Measurements from ENCODE around the gene SLC6A12.

SLC6A12 gene

GRCh38 chr12:177336-177979 is 36.5 kb downstream of the SLC6A12 start:
- FAIRE-seq = no peak

DNA sequence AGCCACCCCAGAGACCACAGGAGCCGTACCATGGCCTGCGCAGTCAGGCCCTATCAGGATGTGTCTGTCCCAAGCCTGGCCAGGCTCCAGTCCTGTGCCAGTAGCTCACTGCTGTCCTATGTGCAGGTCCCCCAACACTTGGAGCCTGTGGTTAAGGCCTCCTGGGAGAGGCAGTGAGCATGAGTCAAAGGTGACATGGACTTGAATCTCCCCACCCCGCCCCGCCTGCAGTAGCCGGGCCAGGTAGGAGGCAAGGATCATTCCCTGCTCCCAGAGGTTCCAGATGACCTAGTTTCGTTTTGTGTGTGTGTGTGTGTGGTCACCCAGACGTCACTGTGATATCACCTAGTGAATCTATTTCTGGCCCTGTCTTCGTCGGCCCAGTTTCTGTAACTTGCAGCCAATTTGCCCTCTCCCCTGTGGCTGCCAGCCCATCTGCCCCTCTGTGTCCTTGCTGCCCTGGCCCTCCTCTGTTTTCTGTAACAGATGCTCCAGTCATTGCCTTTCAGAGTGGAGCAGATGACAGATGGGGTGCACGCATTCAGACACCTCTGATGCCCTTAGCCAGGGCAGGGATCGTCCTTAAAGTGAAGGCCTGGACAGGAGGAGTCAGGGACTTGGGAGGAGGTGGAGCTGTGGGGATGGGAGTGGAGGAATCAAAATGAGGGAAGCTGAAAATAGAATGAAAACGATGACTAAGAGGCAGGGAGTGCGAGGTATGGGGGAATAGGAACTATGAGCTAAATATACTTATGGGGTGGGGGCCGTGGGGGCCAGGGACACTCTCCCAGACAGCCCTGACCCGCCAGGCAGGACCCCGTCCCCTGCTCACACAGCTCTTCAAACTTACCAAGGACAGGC is 37.4 kb downstream of the SLC6A12 start:
- peak; percentile 90 for DNase-seq (ENCODE audit: insufficient read length, low spot score)
- FAIRE-seq = no peak
- peak; percentile 35; the same call in 1 of the 2 replicates for TF ChIP-seq POLR2A (IDR thresholded peaks at IDR 0.05; ENCODE audit: low read depth, low read length)

More at GRCh38 chr12:177336-177979, 36.5 kb downstream of the SLC6A12 start:
- TF ChIP-seq POLR2A (IDR thresholded peaks at IDR 0.05; ENCODE audit: low read depth, low read length) = no peak
- DNase-seq (ENCODE audit: insufficient read length, low spot score) = no peak

GRCh38 chr12:175759-176158 is 38.2 kb downstream of the SLC6A12 start:
- no peak for TF ChIP-seq POLR2A (IDR thresholded peaks at IDR 0.05; ENCODE audit: low read depth, low read length)
- FAIRE-seq (no peak), DNase-seq (ENCODE audit: insufficient read length, low spot score) (no peak)

GRCh38 chr12:175250-175649 is 38.7 kb downstream of the SLC6A12 start:
- FAIRE-seq (no peak), DNase-seq (ENCODE audit: insufficient read length, low spot score) (no peak)
- no peak for TF ChIP-seq POLR2A (IDR thresholded peaks at IDR 0.05; ENCODE audit: low read depth, low read length)

DNA sequence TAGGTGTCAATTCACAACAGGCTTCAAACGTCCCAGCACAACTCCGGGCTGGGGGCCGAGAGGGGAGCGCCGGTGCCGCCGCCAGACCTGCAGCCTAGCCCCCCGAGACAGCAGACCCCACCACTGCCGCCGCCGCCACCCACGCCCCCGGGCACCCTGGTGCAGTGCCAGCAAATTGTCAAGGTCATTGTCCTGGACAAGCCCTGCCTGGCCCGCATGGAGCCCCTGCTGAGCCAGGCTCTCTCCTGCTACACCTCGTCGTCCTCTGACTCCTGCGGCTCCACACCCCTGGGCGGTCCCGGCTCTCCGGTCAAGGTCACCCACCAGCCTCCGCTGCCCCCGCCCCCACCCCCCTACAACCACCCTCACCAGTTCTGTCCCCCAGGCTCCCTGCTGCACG is 39.4 kb downstream of the SLC6A12 start:
- no peak for TF ChIP-seq POLR2A (IDR thresholded peaks at IDR 0.05; ENCODE audit: low read depth, low read length)
- no peak for DNase-seq (ENCODE audit: insufficient read length, low spot score)
- no peak for FAIRE-seq

GRCh38 chr12:174124-174523 is 39.8 kb downstream of the SLC6A12 start:
- no peak for FAIRE-seq
- TF ChIP-seq POLR2A (IDR thresholded peaks at IDR 0.05; ENCODE audit: low read depth, low read length) = no peak

GRCh38 chr12:172732-173161 is 41.2 kb downstream of the SLC6A12 start:
- DNase-seq (ENCODE audit: insufficient read length, low spot score) (no peak), FAIRE-seq (no peak)
- no peak for TF ChIP-seq POLR2A (IDR thresholded peaks at IDR 0.05; ENCODE audit: low read depth, low read length)

More at GRCh38 chr12:174124-174523, 39.8 kb downstream of the SLC6A12 start:
- no peak for DNase-seq (ENCODE audit: insufficient read length, low spot score)

DNA sequence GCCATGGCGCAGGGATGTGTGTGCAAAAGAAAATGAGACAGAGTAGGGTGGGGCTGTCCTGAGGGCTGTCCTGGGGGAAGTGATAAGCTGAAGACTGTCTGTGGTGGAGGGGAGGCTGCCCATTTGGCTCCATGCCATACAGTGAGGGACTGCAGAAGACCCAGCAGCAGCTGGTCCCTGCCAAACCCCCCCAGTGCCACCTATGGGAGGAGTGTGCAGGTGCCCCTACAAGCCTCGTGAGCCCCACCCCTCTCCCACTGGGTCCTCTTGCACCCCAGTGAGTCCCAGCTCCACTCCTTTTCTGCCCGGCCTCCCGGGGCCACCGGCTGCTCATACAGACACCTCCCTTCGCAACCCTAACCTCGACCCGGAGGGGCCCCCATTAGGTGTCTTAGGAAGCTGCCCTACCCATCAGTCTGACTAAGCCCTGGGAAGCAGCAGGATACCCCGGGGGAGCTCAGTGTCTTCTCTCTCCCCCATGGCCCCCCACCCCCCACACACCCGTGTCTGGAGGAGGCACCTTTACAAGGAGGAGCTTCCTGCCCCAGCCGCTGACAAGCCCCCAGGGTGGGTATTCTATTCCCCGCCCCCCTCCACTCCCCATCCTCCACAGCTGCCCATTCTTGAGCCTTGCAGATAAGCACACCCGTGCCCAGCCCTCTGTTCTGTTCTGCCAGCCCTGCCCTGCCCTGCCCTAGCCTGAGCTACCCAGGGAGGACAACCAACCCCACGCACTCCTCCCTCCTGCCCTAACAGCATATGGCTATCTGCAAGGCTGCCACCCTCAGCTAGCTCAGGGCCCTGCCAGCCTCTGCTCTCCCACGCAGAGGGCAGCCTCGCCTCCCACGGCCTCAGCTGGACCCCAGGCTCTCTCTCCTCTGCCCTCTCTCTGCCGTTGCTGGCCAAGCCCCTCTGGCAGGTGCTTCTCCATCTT is 41.9 kb downstream of the SLC6A12 start:
- no peak for FAIRE-seq
- no peak for DNase-seq (ENCODE audit: insufficient read length, low spot score)
- TF ChIP-seq POLR2A (IDR thresholded peaks at IDR 0.05; ENCODE audit: low read depth, low read length) = no peak

DNA sequence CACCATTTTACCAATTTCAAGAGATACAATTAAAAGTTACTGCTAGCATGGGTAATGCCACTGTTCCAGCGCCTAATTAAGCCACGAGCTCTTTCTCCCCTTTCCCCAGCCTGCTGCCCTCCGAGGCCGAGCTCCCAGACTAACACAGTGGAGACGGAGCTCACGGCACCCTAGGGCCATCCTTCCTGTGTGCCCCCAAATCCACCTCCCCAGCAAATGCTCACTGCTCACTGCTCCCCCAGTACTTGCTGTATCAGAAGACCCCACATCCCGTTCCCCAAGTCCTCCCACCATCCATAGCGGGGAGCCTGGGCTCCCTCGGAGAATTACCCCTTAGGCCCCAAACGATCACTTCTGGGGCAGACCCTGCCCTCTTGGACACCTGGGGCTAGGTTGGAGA is 42.7 kb downstream of the SLC6A12 start:
- FAIRE-seq (no peak), DNase-seq (ENCODE audit: insufficient read length, low spot score) (no peak)
- TF ChIP-seq POLR2A (IDR thresholded peaks at IDR 0.05; ENCODE audit: low read depth, low read length) = no peak

GRCh38 chr12:170371-171225 is 43.4 kb downstream of the SLC6A12 start:
- FAIRE-seq (no peak), DNase-seq (ENCODE audit: insufficient read length, low spot score) (no peak)
- TF ChIP-seq POLR2A (IDR thresholded peaks at IDR 0.05; ENCODE audit: low read depth, low read length) = no peak

- FAIRE-seq (no peak), DNase-seq (ENCODE audit: insufficient read length, low spot score) (no peak)
- TF ChIP-seq POLR2A (IDR thresholded peaks at IDR 0.05; ENCODE audit: low read depth, low read length) = no peak
Measured at GRCh38 chr12:169528-170370, 44.2 kb downstream of the SLC6A12 start.

All from H54 (cell line).